Natural killer cell (primary cell): Measurements from ENCODE around the gene RHOF. TPM values are rescaled to one million over a fixed set of nuclear protein-coding genes. Genes with fewer than 3 reads are reported as not detected.
A peak's percentile ranks its signal among the peaks of the same experiment; 100 is the strongest.

Experiments
- ATAC-seq, 3 donors: fragments of 150-1000 bp in 2 of 3; fragments of 200-7000 bp in 1 of 3; cut with Tn5 transposase; 1 replicate in 1 of 3; 2 replicates in 2 of 3; pipeline ENCODE4 v1.10.0; 2021; ENCODE audit warnings: mild to moderate bottlenecking in 2 of 3, moderate library complexity in 2 of 3
- DNase-seq, 2 donors: peaks; one replicate each; pipeline versions ENCODE4 v3.0.0 to v3.0.0-alpha.2; 2013 to 2021; ENCODE audit warnings: mixed read lengths in 1 of 2
- H3K27ac ChIP-seq: one replicate; pipeline ENCODE4 v1.5.1; 2013; ENCODE audit warnings: mild to moderate bottlenecking, low read length
- H3K27me3 ChIP-seq: one replicate; pipeline ENCODE4 v1.6.1; 2013; ENCODE audit warnings: low read length; ENCODE audit not compliant: control insufficient read depth, insufficient read depth
- H3K36me3 ChIP-seq: one replicate; pipeline ENCODE4 v1.6.1; 2013; ENCODE audit warnings: low read length; ENCODE audit not compliant: control insufficient read depth, insufficient read depth
- H3K4me1 ChIP-seq: one replicate; pipeline ENCODE4 v1.6.1; 2013; ENCODE audit warnings: low read length; ENCODE audit not compliant: control insufficient read depth, insufficient read depth
- H3K4me3 ChIP-seq: one replicate; pipeline ENCODE4 v1.5.1; 2013; ENCODE audit warnings: low read length
- H3K9me3 ChIP-seq: one replicate; pipeline ENCODE4 v1.6.1; 2013; ENCODE audit warnings: low read length; ENCODE audit not compliant: control insufficient read depth, insufficient read depth
- H3K27ac Mint-ChIP-seq, 2 donors: one replicate each; pipeline ENCODE4 v1.8.0; 2022; ENCODE audit warnings: mild to moderate bottlenecking in 2 of 2, mixed read lengths in 2 of 2, moderate library complexity in 1 of 2
- H3K27me3 Mint-ChIP-seq, 2 donors: one replicate each; pipeline ENCODE4 v1.8.0; 2022; ENCODE audit warnings: low read depth in 2 of 2, mixed read lengths in 2 of 2
- H3K36me3 Mint-ChIP-seq: one replicate; pipeline ENCODE4 v1.8.0; 2022; ENCODE audit warnings: mixed read lengths
- H3K4me1 Mint-ChIP-seq, 2 donors: one replicate each; pipeline ENCODE4 v1.8.0; 2022; ENCODE audit warnings: mixed read lengths in 2 of 2
- H3K4me3 Mint-ChIP-seq: one replicate; pipeline ENCODE4 v1.8.0; 2022; ENCODE audit warnings: mild to moderate bottlenecking, moderate library complexity, mixed read lengths
- H3K9me3 Mint-ChIP-seq, 2 donors: one replicate each; pipeline ENCODE4 v1.8.0; 2022; ENCODE audit warnings: mixed read lengths in 2 of 2
- WGBS: methylation state at CpG from one replicate; pipeline ENCODE4 v1.1.7; 2013; ENCODE audit warnings: missing lambda C conversion rate; ENCODE audit not compliant: insufficient coverage; 5-methylcytosine and 5-hydroxymethylcytosine counted together
- intact Hi-C: fragments of 100-400 bp; cut with micrococcal nuclease; formaldehyde crosslinking; loops from one replicate; pipeline ENCODE4 v1.14.2; 2022
- total RNA-seq, 4 donors: library from RNA; stranded (reverse); fragments of 120-200 nt in 1 of 4; gene quantifications; one replicate each; pipeline versions ENCODE4 v1.2.3 to v1.2.4, GENCODE V29; 2013 to 2022
- TF ChIP-seq, protein P1 (sequence below): fragments of 200-600 bp; IDR thresholded peaks from one replicate; pipeline ENCODE4 v1.8.0; 2022; ENCODE audit warnings: antibody characterized with exemption

Gene RHOF
- total RNA-seq, 3 donors from 2014 or later (not counting 1 experiment from before 2014, with no cell fraction given), result 146 to 201 (median 177) TPM

DNA sequence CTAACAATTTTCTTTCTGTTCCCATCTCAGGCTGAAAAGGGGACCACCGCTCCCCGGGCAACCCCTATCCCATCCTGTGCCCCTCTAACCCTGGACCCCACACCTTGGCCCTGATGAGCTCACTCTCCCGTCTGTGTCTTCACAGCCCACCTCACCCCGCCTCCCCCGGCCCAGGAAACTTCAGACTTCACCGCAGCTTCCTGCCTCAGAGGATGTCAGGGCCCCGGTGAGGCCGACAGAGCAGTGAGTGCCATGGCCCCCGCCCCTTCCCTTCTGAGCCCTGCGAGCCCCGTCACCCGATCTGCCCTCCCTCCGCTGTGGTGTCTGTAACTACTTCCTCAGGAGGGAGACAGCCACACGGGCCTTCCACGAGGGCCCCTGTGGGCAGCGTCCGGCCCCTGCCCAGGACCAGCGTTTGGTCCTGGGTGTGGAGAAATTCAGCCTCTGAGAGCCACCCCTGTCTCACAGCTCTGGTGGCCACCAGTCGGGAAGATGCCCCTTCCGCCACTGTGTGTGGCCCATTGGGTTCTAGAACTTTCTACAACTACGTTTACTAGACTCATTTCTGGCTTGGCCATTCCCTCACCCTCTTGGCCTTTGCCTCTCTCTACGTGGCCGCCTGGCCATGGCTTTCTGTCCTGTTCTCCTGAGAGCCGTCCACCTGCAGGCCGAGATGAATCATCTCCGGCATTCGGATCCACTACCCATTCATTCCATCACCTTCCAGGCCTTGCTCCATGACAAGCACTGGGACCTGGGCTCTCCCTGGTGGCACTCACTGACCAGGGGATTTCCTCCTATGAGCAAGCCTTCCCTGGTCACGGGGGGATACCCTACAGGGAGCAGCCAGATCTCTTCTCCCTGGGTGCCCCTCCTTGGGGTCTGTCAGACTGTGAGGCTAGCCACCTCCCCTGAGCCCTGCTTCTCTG is 3.4 kb downstream of the RHOF start:
- no peaks in the 10 kb centered on the region for H3K27me3 Mint-ChIP-seq
- Histone ChIP-seq H3K4me3 (peak overlapping the region; percentile 48), H3K4me1 (peaks cover 90% of the 10 kb centered on the region), H3K27ac (peak overlapping the region; percentile 98), H3K36me3 (peaks cover 10% of the 10 kb centered on the region), H3K27me3 (no peaks in the 10 kb centered on the region), H3K9me3 (no peaks in the 10 kb centered on the region)
- H3K36me3 Mint-ChIP-seq, result no peaks in the 10 kb centered on the region
- DNase-seq, result peak; percentile 91 to 97
- H3K4me3 Mint-ChIP-seq, result peak overlapping the region; percentile 95
- no peaks in the 10 kb centered on the region for H3K9me3 Mint-ChIP-seq
- peak; percentile 57 to 83 (median 70) for ATAC-seq
- TF ChIP-seq, protein P1, sequence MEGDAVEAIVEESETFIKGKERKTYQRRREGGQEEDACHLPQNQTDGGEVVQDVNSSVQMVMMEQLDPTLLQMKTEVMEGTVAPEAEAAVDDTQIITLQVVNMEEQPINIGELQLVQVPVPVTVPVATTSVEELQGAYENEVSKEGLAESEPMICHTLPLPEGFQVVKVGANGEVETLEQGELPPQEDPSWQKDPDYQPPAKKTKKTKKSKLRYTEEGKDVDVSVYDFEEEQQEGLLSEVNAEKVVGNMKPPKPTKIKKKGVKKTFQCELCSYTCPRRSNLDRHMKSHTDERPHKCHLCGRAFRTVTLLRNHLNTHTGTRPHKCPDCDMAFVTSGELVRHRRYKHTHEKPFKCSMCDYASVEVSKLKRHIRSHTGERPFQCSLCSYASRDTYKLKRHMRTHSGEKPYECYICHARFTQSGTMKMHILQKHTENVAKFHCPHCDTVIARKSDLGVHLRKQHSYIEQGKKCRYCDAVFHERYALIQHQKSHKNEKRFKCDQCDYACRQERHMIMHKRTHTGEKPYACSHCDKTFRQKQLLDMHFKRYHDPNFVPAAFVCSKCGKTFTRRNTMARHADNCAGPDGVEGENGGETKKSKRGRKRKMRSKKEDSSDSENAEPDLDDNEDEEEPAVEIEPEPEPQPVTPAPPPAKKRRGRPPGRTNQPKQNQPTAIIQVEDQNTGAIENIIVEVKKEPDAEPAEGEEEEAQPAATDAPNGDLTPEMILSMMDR, result no peak
- H3K27ac Mint-ChIP-seq, result peak overlapping the region; percentile 100
- 14% methylated on average over 28 of the region's 28 CpGs for WGBS
- intact Hi-C loops, result loop anchor here (1.0 to 5.0 kb wide), 5 partner anchors 8 to 233 kb away; partner anchors contain the start of genes ORAI1 and TMEM120B
- peaks cover 65 to 84% of the 10 kb centered on the region in 2 donors for H3K4me1 Mint-ChIP-seq

DNA sequence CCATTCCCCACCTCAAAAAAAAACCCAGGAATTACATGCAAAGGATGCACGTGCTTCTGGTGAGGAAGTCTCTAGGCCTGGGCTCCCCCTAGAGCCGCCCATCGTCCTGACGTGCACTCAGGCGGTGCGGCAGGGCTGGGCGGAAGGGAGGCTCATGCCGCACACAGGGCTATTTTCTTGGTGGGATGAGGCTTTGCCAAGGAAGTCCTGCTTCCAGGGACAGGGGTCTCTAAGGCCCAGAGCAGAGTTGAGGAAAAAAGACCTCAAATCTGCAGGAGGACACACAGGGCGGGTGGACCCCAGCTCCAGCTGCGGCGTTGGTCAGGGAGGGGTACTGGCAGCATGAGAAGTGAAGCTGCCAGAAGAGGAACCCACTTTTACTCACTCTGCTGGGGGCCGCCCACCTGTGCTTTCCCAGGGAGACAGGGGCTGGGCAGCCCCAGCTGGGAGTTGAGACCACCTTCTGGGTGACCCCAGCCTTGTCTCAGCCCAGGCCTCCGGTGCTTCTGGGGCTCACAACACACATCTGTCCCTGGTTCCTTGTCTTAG is 4.2 kb downstream of the RHOF start:
- Mint-ChIP-seq H3K9me3 (no peaks in the 10 kb centered on the region), H3K36me3 (no peaks in the 10 kb centered on the region), H3K4me1 (peaks cover 65 to 83% of the 10 kb centered on the region in 2 donors), H3K27ac (peak overlapping the region; percentile 100), H3K4me3 (peak overlapping the region; percentile 95), H3K27me3 (no peaks in the 10 kb centered on the region)
- H3K9me3 ChIP-seq, result no peaks in the 10 kb centered on the region
- H3K4me1 ChIP-seq, result peaks cover 90% of the 10 kb centered on the region
- DNase-seq (peak; percentile 70 to 82), ATAC-seq (peak; percentile 18 to 48 (median 23))
- H3K27me3 ChIP-seq, result no peaks in the 10 kb centered on the region
- peak overlapping the region; percentile 48 for H3K4me3 ChIP-seq
- WGBS, result 0% methylated on average over 13 of the region's 13 CpGs
- intact Hi-C loops, result loop anchor here (2.0 to 5.0 kb wide), 3 partner anchors 13 to 232 kb away; partner anchors contain the start of gene ORAI1
- TF ChIP-seq, protein P1, result no peak
- peaks cover 14% of the 10 kb centered on the region for H3K36me3 ChIP-seq
- peak overlapping the region; percentile 98 for H3K27ac ChIP-seq

DNA sequence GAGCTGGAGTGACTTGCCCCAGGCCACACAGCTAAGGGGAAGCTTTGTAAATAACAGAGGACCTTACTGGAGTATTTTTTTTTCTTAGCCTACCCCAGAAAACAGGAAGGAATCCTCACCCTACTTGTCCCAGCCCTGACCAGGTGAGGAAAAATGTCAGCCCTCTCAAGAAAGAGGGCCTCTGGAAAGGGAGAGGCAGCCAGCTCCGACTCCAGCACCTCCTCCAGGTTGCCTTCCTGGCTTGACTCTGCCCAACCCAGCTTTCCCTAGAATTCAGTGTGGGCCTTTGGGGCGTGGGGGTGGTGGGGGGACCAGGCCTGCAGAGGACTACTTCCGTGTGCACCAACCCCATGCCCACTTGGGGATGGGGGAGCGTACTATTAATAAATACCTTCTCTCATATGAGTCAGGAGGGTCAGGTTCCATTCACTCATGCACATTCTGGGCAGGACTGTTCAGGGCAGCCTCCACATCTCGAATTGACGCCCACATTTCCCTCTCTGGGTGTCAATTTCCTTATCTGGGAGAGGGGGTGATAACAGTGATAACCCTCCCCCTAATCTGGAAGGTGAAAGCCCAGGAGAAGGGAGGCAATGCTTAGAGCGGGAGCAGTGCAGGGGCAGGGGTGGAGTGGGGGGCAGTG is 5.2 kb downstream of the RHOF start:
- H3K36me3 Mint-ChIP-seq, result no peaks in the 10 kb centered on the region
- Histone ChIP-seq H3K27ac (peak overlapping the region; percentile 98), H3K9me3 (no peaks in the 10 kb centered on the region), H3K4me1 (peaks cover 95% of the 10 kb centered on the region), H3K4me3 (no peak overlapping the region), H3K27me3 (no peaks in the 10 kb centered on the region), H3K36me3 (peaks cover 14% of the 10 kb centered on the region)
- intact Hi-C loops, result loop anchor here (2.0 to 5.0 kb wide), 3 partner anchors 15 to 231 kb away; partner anchors contain the start of gene ORAI1
- ATAC-seq (no peak), DNase-seq (peak in 1 of 2 donors; percentile 40)
- peak overlapping the region; percentile 95 for H3K4me3 Mint-ChIP-seq
- TF ChIP-seq, protein P1, result no peak
- no peaks in the 10 kb centered on the region for H3K9me3 Mint-ChIP-seq
- H3K4me1 Mint-ChIP-seq, result peaks cover 69 to 87% of the 10 kb centered on the region in 2 donors
- 61% methylated on average over 3 of the region's 7 CpGs for WGBS
- H3K27me3 Mint-ChIP-seq, result no peaks in the 10 kb centered on the region
- peak overlapping the region; percentile 100 for H3K27ac Mint-ChIP-seq
